ENCODE data around the gene STAT4.

- TF ChIP-seq POLR2AphosphoS5 (IDR thresholded peaks at IDR 0.05): no peak
- no peak for TF ChIP-seq CTCF (IDR thresholded peaks at IDR 0.05)
Measured at GRCh38 chr2:191012845-191013681, 137.7 kb downstream of the STAT4 start.

Data from transverse colon (tissue), 4 donors.